ENCODE results near the gene CTNNA1. TPM values are rescaled to one million over a fixed set of nuclear protein-coding genes. Genes with fewer than 3 reads are reported as not detected.

Gene CTNNA1
- total and polyA plus RNA-seq, 2 of the 8 experiments (the other 6 are each of a cell fraction or from before 2014, with no cell fraction given): 115 to 349 TPM

DNA sequence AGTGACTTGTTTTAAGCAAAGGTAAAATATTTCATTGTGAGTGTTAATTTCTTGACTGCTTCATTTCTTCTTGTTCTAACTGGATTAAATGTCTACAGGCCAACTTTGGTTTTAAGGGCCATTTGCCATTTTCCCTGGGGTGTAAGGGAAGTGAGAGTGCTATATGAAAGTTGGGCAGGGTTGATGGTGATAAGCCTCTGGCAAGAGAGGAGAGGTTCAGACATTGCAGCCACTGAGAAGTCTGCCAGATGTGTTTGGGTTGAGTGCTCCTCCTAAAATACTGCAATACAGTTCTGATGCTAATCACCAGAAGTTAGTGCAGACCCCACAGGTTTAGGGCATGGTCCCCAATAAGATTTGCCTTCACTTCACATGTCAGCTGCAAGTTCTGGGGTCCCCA is 136.8 kb downstream of the CTNNA1 start (continued):
- TF ChIP-seq, protein P1, sequence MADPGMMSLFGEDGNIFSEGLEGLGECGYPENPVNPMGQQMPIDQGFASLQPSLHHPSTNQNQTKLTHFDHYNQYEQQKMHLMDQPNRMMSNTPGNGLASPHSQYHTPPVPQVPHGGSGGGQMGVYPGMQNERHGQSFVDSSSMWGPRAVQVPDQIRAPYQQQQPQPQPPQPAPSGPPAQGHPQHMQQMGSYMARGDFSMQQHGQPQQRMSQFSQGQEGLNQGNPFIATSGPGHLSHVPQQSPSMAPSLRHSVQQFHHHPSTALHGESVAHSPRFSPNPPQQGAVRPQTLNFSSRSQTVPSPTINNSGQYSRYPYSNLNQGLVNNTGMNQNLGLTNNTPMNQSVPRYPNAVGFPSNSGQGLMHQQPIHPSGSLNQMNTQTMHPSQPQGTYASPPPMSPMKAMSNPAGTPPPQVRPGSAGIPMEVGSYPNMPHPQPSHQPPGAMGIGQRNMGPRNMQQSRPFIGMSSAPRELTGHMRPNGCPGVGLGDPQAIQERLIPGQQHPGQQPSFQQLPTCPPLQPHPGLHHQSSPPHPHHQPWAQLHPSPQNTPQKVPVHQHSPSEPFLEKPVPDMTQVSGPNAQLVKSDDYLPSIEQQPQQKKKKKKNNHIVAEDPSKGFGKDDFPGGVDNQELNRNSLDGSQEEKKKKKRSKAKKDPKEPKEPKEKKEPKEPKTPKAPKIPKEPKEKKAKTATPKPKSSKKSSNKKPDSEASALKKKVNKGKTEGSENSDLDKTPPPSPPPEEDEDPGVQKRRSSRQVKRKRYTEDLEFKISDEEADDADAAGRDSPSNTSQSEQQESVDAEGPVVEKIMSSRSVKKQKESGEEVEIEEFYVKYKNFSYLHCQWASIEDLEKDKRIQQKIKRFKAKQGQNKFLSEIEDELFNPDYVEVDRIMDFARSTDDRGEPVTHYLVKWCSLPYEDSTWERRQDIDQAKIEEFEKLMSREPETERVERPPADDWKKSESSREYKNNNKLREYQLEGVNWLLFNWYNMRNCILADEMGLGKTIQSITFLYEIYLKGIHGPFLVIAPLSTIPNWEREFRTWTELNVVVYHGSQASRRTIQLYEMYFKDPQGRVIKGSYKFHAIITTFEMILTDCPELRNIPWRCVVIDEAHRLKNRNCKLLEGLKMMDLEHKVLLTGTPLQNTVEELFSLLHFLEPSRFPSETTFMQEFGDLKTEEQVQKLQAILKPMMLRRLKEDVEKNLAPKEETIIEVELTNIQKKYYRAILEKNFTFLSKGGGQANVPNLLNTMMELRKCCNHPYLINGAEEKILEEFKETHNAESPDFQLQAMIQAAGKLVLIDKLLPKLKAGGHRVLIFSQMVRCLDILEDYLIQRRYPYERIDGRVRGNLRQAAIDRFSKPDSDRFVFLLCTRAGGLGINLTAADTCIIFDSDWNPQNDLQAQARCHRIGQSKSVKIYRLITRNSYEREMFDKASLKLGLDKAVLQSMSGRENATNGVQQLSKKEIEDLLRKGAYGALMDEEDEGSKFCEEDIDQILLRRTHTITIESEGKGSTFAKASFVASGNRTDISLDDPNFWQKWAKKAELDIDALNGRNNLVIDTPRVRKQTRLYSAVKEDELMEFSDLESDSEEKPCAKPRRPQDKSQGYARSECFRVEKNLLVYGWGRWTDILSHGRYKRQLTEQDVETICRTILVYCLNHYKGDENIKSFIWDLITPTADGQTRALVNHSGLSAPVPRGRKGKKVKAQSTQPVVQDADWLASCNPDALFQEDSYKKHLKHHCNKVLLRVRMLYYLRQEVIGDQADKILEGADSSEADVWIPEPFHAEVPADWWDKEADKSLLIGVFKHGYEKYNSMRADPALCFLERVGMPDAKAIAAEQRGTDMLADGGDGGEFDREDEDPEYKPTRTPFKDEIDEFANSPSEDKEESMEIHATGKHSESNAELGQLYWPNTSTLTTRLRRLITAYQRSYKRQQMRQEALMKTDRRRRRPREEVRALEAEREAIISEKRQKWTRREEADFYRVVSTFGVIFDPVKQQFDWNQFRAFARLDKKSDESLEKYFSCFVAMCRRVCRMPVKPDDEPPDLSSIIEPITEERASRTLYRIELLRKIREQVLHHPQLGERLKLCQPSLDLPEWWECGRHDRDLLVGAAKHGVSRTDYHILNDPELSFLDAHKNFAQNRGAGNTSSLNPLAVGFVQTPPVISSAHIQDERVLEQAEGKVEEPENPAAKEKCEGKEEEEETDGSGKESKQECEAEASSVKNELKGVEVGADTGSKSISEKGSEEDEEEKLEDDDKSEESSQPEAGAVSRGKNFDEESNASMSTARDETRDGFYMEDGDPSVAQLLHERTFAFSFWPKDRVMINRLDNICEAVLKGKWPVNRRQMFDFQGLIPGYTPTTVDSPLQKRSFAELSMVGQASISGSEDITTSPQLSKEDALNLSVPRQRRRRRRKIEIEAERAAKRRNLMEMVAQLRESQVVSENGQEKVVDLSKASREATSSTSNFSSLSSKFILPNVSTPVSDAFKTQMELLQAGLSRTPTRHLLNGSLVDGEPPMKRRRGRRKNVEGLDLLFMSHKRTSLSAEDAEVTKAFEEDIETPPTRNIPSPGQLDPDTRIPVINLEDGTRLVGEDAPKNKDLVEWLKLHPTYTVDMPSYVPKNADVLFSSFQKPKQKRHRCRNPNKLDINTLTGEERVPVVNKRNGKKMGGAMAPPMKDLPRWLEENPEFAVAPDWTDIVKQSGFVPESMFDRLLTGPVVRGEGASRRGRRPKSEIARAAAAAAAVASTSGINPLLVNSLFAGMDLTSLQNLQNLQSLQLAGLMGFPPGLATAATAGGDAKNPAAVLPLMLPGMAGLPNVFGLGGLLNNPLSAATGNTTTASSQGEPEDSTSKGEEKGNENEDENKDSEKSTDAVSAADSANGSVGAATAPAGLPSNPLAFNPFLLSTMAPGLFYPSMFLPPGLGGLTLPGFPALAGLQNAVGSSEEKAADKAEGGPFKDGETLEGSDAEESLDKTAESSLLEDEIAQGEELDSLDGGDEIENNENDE (IDR thresholded peaks at IDR 0.05; ENCODE audit: insufficient replicate concordance, low read length): no peak
- TF ChIP-seq BACH1 (IDR thresholded peaks at IDR 0.05; ENCODE audit: low read length) (no peak), HDAC2 (IDR thresholded peaks at IDR 0.05; ENCODE audit: borderline replicate concordance in 1 of 2, low read depth in 2 of 2, low read length in 2 of 2) (no peak), PHF8 (conservative IDR thresholded peaks at IDR 0.05; ENCODE audit: low read depth, low read length) (no peak), TAF1 (IDR thresholded peaks at IDR 0.05; ENCODE audit: low read depth, low read length) (no peak), ZNF274 (IDR thresholded peaks at IDR 0.05; ENCODE audit: borderline replicate concordance, extremely low read depth, low read length) (no peak), POLR2A (IDR thresholded peaks at IDR 0.05; ENCODE audit: control extremely low read depth in 1 of 2, low read depth in 2 of 2, low read length in 2 of 2) (no peak), TAF7 (optimal IDR thresholded peaks at IDR 0.05; ENCODE audit: borderline replicate concordance, low read depth, low read length) (no peak)
- TF ChIP-seq, protein P2, sequence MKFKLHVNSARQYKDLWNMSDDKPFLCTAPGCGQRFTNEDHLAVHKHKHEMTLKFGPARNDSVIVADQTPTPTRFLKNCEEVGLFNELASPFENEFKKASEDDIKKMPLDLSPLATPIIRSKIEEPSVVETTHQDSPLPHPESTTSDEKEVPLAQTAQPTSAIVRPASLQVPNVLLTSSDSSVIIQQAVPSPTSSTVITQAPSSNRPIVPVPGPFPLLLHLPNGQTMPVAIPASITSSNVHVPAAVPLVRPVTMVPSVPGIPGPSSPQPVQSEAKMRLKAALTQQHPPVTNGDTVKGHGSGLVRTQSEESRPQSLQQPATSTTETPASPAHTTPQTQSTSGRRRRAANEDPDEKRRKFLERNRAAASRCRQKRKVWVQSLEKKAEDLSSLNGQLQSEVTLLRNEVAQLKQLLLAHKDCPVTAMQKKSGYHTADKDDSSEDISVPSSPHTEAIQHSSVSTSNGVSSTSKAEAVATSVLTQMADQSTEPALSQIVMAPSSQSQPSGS (IDR thresholded peaks at IDR 0.05; ENCODE audit: low read length): no peak
